CD4-positive, alpha-beta T cell treated with Interleukin-10 for 1 hour (primary cell): ENCODE measurements around the gene PLD4.

Source experiments
- DNase-seq: peaks from one replicate; pipeline ENCODE4 v3.0.0-alpha.2; 2020

The PLD4 gene

DNA sequence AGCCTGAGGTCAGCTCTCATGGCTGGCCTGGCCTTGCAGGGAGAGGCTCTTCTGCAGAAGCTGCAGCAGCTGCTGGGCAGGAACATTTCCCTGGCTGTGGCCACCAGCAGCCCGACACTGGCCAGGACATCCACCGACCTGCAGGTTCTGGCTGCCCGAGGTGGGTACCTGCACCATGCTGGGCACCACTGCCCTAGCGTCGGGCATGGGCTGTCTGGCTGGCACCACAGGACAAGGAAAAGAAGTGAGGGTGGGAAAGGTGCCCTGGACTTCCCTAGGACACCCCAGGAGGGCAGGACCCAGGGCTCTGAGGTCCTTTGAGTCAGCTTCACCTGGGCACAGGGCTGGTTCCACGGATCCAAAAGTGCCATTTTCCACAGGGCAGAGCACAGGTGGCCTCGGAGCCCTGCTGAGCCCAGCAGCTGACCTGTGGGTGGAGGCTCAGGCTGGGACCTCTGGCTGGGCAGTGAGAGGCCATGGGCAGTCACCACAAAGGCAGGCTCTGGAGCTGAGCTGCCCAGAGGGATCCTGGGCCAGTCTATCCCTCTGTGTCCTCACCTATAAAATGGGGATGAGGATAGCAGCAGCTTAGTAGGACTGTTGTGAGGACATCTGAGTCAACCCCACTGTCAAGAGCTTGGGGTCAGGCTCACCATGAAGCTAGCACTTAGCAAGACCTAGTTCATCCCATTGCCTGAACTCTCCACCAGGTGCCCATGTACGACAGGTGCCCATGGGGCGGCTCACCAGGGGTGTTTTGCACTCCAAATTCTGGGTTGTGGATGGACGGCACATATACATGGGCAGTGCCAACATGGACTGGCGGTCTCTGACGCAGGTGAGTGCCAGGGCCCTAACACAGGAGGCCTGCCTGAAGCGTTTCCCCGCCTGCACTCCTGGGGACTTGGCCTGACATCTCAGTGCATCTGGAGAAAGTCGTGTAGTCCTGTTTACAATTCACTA, 4.9 kb downstream of the PLD4 start:
- DNase-seq: no peak

DNA sequence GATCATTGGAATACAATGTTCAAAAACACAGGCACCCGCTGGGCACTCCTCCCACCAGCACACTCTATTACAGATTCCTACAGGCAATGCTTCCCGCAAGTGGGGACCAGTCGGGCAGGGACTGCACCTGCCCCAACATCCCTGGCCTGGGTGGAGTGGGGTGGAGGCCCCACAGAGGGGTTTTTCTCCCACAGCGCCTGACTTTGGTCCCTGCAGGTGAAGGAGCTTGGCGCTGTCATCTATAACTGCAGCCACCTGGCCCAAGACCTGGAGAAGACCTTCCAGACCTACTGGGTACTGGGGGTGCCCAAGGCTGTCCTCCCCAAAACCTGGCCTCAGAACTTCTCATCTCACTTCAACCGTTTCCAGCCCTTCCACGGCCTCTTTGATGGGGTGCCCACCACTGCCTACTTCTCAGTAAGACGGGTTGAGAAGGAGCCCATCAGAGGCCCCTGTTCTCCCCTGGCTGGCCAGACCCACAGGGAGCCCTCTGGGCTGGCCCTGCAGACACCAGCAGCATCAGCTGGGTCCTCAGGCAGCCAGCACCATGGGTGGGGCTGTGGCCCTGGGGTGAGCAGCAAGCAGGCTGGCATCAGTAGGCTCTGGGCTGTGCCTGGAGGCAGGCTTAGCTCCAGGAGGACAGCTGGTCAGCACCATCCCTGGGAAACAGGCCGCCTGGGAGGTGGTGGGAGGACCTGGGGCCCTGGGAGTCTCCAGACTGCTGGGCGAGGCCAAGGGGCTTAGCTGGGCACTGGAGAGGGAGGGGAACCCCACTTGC, 6.0 kb downstream of the PLD4 start:
- DNase-seq: no peak

DNA sequence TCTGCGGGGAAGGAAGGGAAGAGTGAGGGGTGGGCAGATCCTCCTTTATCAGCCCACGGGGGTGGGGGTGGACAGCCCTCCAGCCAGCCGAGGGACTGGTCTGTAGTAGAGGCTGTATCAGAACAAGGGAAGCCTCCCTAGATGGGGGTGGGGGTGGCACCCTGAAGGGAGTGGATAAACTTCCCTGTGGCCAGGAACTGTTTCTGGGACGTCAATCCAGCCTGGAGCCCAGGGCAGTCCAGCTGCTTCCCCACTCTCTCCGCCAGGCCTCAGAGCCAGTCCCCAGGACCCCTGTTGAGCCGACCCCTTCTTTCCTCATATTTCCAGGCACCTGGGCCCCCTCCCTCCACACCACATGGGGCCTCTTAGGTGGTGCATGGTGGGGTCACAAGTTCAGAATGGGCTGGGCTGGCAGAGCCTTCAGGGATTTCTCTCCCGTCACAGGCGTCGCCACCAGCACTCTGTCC, 6.7 kb downstream of the PLD4 start:
- DNase-seq: no peak

DNA sequence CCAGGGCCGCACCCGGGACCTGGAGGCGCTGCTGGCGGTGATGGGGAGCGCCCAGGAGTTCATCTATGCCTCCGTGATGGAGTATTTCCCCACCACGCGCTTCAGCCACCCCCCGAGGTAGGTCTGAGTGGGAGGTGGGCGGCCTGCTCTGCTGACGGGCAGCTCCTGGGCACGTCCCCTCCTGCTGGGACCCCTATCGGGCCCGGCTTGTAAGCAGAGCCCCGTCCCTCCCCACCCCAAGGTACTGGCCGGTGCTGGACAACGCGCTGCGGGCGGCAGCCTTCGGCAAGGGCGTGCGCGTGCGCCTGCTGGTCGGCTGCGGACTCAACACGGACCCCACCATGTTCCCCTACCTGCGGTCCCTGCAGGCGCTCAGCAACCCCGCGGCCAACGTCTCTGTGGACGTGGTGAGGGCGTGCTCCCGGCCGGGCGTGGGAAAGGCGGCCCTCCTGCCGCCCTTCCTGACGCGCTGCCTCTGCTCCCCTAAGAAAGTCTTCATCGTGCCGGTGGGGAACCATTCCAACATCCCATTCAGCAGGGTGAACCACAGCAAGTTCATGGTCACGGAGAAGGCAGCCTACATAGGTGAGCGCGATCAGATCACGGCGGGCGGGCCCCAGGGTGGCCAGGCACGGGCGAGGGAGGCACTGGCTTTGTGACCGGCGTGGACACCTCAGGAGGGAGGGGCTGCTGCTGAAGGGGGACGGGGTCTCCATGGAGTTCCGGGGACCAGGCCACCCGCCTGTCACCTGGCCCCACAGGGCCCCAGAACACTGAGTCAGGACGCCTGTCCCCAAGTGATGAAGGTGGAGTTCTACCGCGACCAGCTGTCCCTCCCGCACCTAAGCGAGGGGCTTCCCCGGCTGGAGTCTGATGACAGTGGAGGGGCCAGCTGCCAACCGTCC, 7.3 kb downstream of the PLD4 start:
- no peak for DNase-seq

DNA sequence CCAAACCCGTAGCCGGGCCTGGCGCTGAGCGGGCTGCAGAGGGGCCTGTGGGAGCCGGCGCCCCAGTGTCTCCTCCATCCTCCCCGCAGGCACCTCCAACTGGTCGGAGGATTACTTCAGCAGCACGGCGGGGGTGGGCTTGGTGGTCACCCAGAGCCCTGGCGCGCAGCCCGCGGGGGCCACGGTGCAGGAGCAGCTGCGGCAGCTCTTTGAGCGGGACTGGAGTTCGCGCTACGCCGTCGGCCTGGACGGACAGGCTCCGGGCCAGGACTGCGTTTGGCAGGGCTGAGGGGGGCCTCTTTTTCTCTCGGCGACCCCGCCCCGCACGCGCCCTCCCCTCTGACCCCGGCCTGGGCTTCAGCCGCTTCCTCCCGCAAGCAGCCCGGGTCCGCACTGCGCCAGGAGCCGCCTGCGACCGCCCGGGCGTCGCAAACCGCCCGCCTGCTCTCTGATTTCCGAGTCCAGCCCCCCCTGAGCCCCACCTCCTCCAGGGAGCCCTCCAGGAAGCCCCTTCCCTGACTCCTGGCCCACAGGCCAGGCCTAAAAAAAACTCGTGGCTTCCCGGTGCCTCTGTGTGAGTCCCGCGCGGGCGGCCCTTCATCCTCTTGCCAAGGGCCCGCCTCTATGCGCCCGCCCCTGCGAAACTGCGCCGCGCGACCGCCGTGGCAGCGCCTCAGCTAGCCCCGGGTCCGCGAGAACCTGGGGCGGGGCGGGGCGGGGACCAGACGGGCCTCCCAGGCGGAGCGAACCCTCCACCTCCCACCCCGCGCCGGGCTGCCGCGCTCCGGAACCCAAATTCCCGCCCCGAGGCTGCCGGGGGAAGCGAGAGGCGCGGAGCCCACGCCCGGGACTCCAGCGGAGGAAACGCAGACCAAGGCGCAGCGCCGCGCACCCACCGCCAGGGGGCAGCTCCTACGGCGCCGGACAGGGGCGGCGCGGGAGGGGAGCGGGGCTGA, 8.3 kb downstream of the PLD4 start:
- peak; percentile 86 for DNase-seq

DNA sequence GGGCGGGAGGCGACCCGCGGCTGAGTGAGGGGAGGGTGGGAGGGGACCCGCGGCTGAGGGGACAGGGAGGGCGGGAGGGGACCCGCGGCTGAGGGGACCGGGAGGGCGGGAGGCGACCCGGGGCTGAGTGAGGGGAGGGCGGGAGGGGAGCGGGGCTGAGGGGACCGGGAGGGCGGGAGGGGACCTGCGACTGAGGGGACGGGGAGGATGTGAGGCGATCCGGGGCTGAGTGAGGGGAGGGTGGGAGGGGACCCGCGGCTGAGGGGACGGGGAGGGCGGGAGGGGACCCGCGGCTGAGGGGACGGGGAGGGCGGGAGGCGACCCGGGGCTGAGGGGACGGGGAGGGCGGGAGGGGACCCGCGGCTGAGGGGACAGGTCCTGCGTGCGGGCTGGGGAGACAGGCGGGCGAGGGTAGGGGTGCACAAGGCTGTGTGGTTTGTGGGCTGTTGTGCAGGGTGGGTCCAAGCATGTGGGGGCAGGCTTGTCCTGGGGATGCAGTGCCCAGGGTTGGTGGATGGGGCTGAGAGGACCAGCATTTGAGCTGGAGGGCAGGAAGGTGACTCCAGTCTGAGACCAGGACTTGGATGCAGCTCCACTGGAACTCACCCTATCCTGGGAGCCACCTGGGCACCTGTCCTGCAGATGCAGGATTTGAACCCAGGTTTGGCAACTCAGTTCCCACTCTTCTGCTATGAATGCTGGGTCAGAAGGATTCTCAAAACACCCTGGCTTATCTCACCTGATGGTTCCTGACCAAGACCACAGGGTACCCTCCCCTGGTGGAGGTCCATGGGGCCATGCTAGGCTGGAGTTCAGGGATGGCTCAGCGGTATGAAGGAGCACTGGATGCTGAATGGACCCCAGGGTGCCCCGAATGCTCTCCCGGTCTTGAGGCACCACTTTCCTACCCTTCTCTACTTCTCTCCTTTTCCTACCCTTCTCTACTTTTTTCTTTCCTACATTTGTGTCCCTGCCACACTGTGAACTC, 9.4 kb downstream of the PLD4 start:
- no peak for DNase-seq

DNA sequence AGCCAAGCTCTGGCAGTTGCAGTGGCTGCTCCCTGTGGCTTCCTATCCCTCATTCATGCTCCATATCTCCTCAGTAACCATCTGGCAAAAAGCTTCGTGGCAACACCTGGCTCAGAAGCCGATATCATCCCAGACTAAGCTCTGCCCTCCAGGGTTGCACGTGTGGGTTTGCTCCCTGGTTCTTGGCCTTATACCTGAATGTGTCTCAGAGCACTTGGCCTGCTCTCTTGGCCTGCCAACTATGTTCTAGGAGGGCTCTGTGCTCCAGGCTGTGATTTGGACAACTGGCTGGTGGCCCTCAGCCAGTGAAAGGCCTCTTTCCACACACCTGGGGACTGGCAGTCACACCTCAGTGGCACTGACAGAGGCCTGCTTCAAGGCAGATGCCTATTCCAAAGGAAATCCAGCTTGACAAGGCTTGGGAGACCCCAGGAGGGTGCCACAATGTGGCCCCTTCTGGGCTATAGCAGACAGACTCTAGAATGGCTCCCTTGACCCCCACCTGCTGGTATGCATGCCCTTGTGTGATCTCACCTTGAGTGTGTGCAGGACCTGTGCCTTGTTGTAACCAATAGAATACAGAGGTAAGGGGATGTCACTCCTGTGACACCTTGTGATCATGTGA, 10.5 kb downstream of the PLD4 start:
- DNase-seq: no peak

DNA sequence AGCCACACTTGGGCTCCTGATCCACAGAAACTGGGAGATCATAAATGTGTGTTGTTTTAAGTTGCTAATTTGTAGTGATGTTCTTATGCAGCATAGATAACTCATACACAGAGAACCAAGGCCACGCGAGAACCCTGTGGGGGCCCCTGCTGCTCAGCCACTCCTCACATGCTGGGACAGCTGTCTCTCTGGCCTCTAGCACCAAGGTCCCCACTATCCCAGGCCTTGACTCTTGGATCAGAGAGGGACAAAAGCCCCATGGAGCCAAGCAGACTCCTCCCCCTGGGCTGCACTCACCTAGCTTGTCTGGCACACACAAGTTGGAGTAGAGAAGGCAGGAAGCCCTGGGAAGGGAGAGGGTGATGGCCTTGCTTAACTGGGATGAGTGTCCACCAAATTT, 11.3 kb downstream of the PLD4 start:
- DNase-seq: no peak

DNA sequence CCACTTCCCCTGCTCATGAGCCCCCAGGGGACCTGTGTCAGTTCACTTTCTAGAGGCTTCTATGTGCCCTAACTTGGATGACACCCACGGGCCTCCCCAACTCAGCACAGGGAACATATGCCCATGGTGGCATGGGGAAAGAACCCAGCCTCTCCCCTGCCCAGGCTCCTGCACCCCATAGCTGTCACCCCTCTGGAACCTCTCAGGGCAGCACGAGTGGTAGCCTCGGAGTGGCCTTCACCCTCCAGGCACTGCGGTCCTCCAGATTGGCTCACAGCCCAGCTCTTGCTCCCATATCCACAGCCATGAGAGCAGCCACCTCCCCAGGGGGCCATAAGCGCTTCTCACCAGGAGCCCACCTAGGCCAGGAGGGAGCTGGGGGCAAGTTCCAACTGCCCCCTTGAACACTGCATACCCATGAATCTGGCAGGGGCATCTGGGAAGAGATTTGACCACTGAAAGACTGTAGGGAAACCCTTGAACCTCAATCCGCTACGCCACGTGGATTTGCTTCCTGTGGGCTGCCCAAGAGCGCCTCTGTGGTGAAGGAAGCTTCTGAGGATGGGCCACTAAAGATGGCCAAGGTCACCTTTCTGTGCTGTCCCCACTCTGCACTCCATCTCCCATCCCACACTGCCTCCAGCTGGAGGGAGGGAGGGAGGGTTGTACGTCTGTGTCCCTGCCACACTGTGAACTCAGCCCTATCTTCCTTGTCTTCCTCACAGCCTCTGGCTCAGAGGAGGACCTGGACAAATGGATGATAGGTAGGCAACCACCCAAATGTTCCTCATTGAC, 11.9 kb downstream of the PLD4 start:
- DNase-seq: no peak

DNA sequence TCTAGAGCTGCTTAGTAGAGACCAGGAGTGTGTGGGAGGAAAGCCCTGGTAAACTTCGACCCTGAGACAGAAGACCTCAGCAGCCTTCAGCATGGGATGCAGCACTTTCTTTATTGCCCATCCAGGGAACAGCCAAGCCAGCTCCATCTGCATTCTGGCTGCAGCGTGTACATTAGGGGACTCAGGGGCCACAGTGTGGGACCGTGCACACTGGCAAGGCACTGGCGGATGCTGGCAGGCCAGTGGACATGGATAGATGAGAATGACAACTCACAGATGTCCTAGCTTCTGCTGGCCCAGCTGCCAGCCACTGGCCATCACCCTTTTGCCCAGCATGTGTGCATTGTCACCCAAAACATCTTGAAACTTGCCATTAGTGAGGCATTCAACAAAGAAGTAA, 12.5 kb downstream of the PLD4 start:
- no peak for DNase-seq

DNA sequence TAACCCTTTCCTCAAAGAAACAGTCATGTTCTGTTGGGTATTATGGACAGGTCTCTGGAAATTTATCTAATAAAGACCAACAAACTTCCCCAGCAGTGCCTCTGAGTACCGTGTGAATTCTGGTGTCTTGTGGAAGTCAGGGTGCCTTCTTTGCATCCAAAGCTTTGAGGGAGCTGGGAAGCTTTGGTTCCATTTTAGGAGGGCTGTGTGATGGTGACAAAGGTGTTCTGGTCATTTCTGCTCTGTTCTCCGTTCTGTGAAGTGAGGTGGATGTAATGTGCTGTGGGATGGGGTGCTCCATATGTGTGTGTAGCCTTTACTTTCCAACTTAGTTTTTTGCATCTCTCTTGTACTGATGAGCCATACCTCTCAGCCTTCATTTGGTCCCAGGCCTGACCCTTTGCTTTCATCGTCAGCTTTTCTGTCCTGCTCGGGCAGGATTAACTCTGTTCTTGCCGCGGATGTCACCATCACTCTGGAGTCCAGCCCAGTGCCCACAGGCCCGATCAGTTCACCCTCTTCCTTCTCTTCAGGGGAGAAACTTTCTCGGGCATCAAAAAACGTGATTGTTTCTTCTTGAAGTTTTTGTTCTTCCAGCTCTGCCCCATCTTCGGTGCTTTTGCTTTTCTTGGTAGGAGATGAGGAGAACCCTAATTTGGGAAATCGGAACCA, 13.2 kb downstream of the PLD4 start:
- no peak for DNase-seq

DNA sequence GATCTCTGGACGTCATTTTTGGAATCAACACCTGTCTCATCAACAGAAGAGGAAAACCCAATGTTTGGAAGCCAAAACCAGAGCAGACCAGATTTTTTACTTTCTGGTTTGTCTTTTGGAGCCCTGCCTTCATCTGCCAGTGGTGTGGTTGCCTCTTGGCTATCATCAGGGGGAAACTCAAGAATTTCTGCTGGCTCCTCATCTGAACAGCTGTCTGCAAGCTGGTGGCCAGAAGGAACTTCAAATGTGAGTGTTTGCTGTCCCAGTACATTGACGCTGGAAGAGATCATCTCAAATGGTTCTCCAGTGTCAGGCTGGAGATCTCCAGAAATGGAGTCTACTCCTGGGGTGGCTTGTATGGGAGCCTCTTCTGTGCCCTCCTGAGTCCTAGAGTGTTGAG, 13.8 kb downstream of the PLD4 start:
- DNase-seq: no peak

DNA sequence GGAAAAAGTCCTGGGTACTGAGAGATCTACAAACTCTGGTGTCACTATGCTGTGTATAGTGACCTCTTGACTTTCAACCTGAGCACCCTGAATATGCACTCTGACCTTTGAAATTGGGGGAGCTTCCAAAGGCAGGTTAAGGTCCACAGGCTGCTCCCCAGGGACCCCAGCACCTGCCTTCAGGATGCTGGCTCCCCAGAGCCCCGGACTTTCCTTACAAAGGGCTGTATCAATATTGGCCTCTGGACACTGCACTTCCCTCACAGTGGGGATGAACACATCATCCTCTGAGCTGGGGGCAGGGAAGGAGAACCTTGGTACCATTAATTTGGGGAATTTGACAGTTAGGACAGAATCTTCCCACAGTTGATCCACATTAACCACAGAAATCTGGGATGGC, 14.3 kb downstream of the PLD4 start:
- no peak for DNase-seq

DNA sequence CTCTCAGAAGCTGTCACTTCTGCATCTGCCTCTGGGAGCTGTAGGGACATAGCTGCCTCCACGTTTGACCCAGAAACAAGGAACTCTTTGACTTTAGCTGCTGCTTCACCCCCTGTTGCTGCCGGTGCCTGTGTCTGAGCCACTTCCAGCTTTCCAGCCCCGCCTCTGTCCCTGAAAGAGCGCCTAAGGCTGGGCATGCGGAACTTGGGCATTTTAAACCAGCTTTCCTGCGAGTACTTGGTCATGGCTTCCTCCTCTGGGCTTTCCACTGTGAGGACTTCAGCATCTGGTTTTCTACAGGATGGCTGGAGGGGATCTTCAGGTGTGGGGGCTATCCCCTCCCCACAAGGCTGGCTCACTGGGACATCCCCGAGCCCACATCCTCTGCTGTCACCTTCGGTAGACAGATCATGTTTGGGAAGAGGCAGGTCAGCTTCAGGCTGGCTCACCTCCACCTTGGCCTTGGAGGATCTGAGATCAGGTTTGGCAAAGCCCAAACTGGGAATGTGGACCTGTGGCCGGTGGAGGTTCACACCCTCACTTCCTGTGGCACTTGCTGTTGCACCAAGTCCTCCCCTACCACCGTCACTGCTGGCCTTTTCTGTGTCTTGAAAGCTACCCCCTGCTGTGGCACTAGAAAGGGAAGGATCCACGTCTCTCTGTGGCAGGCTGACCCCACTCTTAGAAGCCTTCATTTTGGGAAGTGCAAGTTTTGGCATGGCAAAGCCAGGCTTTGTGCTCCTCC, 15.2 kb downstream of the PLD4 start:
- no peak for DNase-seq

DNA sequence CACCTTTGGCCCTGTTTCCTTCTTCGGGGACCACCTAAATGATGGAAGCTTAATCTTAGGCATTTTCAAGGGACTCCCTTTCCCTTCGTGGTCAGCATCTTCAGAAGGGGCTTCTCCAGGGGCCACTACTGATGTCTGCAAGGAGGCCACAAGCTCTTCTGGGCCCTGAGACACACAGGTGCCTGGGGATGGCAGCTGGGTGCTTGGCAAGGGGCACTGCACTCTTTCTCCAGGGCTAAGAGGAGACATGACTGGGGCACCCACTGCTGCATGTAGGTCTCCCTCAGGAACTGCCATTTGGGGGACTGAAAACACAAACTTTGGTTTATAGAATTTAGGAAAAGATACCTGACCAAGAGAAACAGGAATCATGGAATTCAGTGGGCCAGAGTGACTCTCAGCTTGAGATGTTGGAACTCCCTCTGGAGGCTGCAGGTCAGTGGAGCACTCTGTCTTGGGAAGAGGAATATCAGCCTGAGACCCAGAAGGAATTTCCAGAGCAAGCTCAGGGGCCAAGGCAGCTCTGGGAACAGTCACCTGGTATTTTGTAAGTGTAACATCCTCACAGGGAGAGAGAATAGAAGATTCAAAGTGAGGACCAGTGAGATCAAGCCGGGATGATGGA, 16.0 kb downstream of the PLD4 start:
- no peak for DNase-seq

DNA sequence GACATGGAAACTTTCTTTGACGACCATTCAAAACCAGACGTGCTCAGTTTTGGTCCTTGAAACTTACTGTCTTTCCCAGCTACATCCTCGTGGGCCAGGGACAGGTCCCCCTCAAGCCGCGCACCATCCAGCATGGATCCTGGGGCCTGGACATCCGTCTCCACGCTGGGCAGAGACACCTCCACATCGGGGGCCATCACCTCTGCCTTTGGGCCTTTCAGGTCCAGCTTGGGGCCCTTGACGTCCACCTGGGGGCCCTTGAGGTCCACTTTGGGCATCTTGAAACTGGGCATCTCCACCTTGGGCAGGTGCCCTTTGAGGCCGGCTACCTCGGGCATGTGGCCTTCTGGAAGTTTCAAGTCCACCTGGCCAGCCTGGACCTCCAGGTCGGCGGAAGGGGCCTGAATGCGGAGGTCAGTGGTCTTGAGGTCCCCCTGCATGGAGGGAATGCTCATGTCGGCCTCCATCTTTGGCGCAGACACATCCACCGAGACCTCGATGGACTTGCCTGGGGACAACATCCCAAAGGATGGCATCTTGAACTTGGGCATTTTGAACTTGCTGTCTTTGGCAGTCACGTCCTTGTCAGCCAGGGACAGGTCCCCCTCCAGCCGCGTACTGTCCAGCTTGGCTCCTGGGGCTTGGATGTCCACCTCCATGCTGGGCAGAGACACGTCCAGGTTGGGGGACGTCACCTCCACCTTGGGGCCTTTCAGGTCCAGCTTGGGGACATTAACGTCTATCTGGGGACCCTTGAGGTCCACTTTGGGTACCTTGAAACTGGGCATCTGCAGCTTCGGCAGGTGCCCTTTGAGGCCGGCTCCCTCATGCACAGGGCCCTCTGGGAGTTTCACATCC, 17.1 kb downstream of the PLD4 start:
- DNase-seq: no peak
